ENCODE data around the gene CDCA5.

Gene CDCA5

GRCh38 chr11:65069217-65069616 lies 14.6 kb downstream of the CDCA5 start:
- TF ChIP-seq CTCF (IDR thresholded peaks at IDR 0.05; ENCODE audit: low read length, missing control alignments), result no peak
- DNase-seq (ENCODE audit: low read depth), result peak; percentile 19
- H3K4me3 ChIP-seq (replicated peaks; ENCODE audit: low read depth, low read length), result no peak overlapping the region

GRCh38 chr11:65067446-65067845 lies 16.4 kb downstream of the CDCA5 start:
- TF ChIP-seq CTCF (IDR thresholded peaks at IDR 0.05; ENCODE audit: low read length, missing control alignments), result no peak
- no peak for DNase-seq (ENCODE audit: low read depth)
- no peak overlapping the region for H3K4me3 ChIP-seq (replicated peaks; ENCODE audit: low read depth, low read length)

- TF ChIP-seq CTCF (IDR thresholded peaks at IDR 0.05; ENCODE audit: low read length, missing control alignments), result no peak
- no peak for DNase-seq (ENCODE audit: low read depth)
- H3K4me3 ChIP-seq (replicated peaks; ENCODE audit: low read depth, low read length), result no peak overlapping the region
These were observed 17.0 kb downstream of the CDCA5 start for GRCh38 chr11:65066805-65067291.

- DNase-seq (ENCODE audit: low read depth), result no peak
- TF ChIP-seq CTCF (IDR thresholded peaks at IDR 0.05; ENCODE audit: low read length, missing control alignments), result no peak
- no peak overlapping the region for H3K4me3 ChIP-seq (replicated peaks; ENCODE audit: low read depth, low read length)
These were observed 17.5 kb downstream of the CDCA5 start for GRCh38 chr11:65066315-65066714.

GRCh38 chr11:65065851-65066250 lies 18.0 kb downstream of the CDCA5 start:
- no peak for DNase-seq (ENCODE audit: low read depth)
- TF ChIP-seq CTCF (IDR thresholded peaks at IDR 0.05; ENCODE audit: low read length, missing control alignments), result no peak
- H3K4me3 ChIP-seq (replicated peaks; ENCODE audit: low read depth, low read length), result no peak overlapping the region

- no peak for TF ChIP-seq CTCF (IDR thresholded peaks at IDR 0.05; ENCODE audit: low read length, missing control alignments)
- DNase-seq (ENCODE audit: low read depth), result no peak
- no peak overlapping the region for H3K4me3 ChIP-seq (replicated peaks; ENCODE audit: low read depth, low read length)
These were observed 19.0 kb downstream of the CDCA5 start for GRCh38 chr11:65064847-65065240.

- DNase-seq (ENCODE audit: low read depth), result no peak
- TF ChIP-seq CTCF (IDR thresholded peaks at IDR 0.05; ENCODE audit: low read length, missing control alignments), result no peak
- H3K4me3 ChIP-seq (replicated peaks; ENCODE audit: low read depth, low read length), result no peak overlapping the region
These were observed 20.3 kb downstream of the CDCA5 start for GRCh38 chr11:65063532-65063931.

Measured in fibroblast of pulmonary artery (primary cell).